ENCODE measurements around the gene PDGFA. TPM values are rescaled to one million over a fixed set of nuclear protein-coding genes. Genes with fewer than 3 reads are reported as not detected.

PDGFA gene
- polyA plus RNA-seq, 10 donors, result 24.6 to 45.9 (median 31.2) TPM

DNA sequence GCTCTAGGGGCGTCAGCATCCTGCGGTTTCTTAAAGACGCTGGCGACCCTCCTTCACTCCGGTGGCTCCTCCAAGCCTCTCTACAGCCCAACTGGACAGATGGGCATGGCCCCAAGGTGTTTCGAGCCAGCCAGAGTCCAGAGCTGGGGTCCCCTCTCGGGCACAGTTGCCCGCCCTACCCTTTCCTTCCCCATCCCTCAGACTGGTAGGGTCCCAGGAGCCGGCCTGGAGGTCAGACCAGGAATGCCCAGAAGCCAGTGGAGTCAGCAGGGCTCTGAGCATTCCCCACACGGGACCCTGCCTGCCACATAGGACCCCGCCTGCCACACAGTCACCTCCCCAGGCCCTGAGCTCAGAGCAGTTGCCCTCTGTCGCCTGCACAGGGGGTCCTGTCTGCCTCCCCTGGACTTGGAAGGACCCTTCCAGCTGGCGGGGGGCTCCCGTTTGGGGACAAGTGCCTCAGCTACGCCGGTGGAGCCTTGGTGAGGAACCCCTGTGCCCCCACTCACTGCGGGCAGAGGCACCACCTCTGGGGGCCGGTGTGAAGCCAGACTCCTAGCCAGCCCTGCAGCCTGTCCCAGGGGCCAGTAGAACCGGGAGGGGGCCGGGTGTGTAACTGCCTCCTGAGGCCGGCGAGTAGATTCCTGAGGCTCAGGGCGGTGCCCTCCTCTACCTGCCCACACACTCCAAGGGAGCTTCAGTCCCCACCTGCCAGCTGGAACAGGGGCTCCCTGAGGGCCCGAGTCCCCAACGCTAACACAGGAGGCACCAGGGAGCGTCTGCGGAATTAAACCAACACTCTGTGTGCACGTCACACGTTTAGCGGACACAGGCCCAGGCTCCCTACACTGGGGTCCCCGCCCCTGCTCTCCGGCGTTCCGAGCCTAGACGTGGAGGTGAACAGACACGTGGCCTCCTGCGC, 19.4 kb upstream of the PDGFA start:
- DNase-seq, result no peak

DNA sequence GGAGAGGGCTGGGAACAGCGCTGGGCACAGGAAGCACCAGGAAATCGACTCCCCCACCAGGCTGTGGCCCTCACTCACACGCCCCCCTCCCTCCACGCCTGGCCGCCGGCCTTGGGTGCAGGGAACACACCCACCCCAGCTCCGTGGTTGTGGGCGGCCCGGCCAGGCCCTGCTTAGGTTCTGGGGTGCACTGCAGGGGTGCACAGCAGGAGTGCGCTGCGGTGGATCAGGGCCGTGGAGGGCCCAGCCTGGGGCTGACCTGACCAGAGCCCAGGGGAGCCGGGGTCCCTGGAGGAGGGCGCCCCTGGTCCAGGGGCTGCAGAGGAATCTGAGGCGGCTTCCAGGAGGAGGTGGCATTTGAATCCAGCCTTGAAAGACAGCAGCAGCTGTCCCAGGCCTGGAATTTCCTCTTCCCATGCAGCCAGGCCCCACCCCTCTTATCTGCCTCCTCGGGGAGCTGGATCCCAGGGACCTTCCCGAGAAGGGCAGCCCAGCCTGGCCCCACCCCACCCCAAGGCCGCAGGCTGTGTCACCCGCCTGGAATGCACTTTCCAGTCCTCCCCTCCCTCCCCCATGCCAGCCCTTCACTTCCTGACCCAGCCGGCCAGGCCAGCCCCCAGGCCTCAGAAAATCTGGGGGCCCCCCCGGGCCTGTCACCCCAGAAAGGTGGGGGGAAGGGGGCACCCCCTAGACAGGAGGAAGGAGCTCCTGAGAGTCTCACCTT, 18.4 kb upstream of the PDGFA start:
- DNase-seq, result peak in 2 of 3 donors; percentile 40 to 85

DNA sequence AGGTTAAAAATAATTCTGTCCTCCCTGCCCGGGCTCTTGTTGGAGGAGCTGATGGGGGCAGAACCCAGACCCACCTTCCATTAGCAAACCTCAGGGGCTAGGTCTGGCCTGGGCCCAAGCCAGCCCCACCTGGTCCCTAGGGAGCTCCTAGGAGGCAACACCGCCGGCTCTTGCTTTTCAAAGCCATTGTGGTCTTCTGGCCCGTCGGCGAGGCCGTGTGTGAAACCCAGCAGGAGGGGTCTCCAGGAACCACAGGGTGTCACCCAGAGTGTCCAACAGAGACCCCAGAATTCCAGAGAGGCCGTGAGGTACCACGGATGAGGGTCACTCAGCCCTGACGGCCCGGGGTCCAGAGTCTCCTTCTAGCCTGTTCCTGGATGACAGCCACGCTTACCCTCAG, 16.6 kb upstream of the PDGFA start:
- no peak for DNase-seq

DNA sequence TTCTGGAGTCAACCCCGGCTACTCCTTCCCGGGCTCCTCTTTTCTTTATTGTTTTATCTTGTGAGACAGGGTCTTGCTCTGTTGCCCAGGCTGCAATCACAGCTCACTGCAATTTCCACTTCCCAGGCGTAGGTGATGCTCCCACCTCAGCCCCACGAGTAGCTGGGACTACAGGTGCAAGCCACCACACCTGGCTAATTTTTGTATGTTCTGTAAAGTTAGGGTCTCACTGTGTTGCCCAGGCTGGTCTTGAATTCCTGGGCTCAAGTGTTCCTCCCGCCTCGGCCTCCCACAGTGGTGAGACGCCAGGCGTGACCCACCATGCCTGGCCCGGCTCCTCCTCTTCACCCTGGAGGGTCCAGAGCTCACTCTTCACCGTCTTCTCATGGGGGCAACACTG, 15.3 kb upstream of the PDGFA start:
- no peak for DNase-seq

DNA sequence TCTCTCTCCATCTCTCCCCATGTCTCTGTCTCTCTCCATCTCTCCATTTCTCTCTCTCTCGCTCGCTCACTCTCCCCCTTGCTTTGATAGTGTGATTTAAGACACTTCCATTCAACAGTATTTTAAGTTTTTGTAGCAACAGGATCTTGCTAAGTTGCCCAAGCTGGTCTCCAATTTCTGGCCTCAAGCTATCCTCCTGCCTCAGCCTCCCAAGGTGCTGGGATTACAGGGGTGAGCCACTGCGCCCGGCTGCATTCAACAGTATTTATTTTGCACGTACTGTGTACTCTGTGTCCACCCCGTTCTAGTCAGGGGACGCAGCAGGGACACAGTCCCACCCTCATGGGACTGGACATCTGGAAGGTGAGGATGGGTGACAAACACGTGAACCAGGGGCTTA, 14.4 kb upstream of the PDGFA start:
- DNase-seq, result no peak

DNA sequence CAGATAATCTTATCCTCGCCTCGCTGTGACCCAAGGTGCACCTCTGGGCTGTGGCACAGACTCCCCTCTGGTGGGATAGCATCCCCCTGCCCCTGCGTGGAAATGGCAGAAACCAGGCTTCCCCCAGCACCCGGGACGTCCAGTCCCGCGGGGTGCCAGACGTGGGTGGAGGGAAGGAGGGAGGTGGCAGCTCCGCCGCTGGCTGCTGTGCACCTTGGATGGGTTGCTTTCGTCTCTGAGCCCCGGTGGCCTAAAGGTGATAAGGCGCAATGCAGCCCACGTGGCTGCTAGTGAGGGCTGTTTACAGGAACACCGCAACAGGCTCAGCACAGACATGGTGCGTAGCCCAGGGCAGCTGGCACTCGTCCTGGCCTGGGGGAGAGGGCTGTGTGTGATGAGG, 13.6 kb upstream of the PDGFA start:
- DNase-seq, result no peak

DNA sequence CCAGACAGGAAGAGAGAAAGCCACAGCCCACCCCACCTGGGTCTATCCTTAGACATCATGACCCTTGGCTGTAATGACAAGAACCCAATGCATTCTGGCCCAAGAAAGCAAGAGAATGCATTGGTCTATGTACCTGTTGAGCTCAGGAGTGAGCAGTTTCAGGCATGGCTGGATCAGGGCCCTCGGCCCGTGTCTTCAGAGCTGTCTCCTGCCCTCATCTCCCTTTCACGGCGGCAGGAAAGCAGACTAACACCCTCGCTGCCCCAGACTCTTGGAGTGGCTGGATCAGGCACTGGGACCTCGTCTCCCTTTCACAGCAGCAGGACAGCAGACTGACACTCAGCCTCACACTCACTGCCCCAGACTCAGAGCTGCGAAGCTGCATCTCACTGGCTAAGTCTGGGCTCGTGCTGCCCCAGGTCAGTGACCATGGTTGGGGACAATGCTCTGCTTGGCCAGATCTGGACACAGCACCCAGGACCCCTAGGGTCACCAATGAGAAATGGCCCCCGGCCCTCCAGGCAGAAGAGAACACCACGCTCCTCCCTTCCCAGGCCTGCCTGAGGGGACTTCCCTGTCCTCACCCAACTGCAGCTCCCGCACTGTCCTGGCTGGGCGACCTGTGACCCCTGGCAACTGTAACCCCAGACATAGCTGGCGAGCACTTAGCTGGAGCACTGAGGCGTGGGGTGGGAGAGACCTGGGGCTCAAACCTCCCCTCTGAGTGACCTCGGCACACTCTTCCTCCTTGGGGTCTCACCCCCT, 12.9 kb upstream of the PDGFA start:
- DNase-seq, result no peak

DNA sequence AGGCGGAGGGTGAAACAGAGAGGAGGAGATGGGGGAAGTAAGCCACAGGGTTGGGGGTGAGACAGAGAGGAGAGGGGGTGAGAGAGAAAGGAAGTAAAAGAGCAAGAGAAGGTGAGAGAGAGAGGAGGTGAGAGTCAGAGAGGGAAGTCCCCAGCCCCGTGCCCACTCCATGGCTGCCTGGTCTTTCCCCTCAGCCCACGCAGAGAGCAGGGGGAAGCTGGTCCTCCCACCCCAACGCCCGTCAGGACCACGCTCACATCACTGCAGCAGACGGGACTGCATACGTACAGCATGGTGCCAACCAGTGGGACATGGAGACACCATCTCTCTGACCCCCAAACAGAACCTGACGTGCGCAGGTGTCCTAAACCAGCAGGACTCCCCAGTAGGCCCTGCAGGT, 12.1 kb upstream of the PDGFA start:
- no peak for DNase-seq

DNA sequence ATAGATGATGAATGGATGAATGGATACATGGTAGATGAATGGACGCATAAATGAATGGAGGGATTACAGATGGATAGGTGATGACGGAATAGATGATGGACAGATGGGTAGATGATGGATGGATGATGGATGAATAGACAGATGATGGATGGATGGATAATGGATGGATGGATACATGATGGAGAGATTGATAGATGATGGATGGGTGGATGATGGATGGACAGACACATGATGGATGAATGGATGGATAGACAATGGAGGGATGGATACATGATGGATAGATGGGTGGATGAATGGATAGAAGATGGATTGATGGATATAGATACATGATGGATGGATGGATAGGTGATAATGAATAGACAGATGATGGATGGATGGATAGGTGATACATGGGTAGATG, 8.8 kb upstream of the PDGFA start:
- DNase-seq, result no peak

DNA sequence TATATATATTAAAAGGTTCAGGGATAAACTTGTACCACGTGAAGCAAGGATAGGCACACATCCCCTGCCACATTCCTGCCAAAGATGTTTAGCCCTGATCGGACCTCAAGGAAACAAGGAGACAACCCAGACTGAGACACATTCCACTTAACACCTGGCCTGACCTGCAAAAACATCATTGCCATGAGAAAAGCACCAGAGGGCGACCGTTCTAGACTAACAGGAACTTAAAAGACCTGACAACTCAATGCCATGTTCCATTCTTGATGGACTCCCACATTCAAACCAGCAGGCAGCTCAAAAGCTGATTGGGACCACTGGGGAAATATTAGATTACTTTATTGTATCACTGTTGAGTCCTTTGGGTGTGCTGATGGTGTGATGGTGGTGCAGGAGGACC, 8.1 kb upstream of the PDGFA start:
- DNase-seq, result no peak

DNA sequence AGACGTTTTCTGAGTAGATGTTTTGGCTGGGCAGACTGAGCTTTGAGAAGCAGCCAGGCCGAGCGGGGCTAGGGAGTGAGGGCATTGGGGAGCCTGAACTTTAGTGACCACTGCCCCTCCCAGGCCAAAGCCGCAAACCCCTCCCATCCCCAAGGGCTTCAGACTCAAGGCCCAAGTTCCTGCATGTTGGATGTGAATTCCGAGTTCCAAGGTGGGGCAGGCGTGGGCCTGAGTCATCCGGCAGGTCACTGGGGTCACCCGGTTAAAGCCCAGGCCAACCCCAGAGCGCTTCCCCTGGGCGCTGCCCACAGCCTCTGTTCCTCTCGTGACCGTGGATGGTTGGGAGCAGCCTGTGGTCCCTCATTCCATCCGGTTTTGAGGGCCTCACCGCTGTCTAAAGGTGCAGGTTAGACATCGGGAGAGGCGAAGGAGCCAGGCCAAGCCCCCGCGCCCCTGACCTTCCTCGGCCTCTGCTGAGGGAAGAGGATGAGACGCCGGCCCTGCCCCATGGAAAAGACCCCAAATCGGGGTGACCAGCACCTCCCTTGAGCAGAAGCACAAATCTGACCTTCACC, 6.9 kb upstream of the PDGFA start:
- DNase-seq, result no peak

DNA sequence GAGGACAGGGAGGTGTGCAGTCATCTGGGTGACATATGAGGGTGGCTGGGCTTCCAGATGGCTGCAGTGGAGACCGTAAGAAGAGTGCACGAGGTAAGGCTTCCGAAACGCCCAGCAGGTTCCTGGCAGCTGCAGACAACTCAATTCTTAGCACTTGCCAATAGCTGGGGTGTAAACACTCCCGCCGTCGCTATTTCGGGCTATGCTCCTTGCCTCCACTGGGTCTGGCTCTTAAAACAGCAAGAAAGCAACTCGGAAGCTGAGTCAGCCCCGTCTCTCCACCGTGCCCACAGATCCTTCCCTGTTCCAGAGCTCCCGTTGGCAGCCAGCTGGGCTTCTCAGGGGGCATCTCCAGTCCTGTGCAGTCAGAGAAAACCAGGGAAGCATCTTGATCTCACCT, 6.1 kb upstream of the PDGFA start:
- DNase-seq, result no peak

DNA sequence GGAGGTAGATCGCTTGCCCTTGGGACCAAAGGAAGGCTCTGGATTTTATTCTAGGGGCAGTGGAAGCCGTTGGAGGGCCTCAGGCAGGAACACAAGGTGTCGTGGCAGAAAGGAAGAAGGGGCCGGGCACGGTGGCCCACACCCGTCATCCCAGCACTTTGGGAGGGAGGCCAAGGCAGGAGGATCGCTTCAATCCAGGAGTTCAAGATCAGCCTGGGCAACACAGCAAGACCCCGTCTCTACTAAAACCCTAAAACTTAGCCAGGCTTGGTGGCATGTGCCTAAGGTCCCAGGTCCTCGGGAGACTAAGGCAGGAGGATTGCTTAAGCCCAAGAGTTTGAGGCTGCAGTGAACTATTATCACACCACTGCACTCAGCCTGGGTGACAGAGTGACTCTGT, 5.2 kb upstream of the PDGFA start:
- no peak for DNase-seq

DNA sequence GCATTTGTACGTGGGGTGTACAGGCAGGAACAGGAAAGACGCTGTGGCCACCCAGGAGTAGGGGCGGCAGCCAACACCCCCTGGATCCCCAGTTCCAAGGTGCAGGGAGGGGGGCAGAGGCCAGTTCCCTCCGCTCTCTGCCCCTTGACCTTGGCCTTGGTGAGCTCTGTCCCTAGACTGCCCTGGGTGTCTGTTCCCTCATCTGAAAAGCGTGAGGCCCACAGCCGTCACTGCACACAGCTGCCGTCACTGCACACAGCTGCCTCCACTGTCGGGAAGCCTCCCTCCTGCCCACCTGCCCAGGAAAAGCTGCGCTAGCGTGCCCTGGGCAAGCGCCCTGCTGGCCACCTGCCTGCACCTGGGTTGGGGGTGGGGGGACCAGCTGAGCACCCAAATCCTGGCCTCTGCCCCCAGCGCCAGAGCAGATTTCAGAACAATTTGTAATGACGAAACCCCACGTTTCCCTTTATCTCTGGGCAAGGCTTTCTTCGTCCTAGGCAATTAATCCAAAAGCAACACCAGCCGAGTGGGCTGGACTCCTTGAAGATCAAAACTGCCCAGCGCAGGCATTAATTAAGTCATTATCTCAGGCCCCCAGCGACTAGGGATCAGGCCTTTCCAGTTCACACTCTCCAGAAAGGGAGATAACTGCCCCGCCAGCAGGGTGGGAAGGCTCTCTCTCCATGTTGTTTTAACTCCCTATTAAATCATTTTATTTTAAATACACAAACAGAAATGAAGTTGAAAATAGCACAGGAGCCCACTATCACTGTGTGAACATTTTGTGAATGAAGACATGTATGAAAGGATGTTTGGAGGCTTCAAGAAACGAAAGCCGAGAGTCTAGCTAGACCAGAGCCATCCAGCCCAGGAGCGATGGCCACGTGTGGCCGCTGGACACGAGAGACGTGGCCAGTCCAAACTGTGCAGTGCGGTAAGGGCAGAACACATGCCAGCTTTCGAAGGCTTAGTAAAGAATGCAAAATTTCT, 4.0 kb upstream of the PDGFA start:
- peak in 1 of 3 donors; percentile 41 for DNase-seq

DNA sequence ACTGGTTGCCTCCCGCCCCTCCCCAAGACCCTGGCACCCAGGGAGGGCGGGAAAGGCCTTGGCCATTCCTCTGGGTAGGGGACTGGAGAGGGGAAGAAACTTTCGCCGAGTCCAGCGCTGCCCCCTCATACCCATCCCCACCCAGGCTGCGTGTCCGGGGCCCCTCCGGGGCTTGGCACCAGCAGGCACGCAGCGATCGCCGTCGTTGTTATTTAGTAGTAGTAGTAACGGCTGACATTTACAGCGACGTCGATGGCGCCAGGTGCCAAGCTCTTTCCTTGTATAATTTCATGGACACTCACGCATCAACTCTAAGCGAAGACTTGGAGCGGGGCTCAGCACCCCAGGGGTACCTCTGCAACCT, 3.3 kb upstream of the PDGFA start:
- DNase-seq, result no peak

DNA sequence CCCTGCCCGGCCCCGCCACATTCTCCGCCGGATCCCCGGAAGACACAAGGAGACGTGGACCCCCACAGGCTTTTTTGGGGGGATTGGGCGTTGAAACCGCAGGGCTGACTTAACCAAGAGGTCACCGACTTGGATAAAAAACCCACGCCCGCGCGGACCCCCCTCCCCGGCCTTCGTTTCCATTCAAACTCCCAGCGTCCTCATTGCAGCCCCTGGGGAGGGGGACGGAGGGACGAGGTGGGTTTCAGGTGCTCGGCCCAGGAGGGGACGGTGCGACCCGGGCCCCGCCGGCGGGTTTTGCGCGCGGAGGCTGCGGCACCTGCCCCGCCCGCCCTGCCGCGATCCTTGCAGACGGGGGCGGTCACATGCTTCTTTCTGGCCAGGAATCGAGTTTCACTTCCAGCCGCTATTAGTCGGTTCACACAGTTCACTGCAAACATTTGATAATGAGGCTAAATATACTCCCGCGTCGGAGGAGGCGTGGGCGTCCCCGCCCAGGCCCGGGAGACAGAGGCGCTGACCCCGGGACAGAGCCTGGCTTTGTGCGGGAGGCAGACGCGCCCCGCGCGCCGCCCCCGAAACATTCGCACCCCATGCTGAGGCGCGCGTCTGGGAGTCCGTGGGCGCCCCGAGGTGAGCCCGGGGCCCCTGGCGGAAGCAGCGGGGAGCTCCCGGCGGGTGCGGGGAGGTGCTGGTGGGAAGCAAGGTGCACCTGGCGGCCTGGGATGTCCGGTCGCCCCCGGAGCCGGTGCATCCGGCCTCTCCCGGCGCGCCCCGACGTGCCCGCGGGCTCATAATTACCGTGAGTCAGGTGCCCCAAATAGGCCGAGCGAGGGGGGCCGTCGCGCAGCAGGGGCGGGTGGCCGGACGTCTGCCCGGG, 2.7 kb upstream of the PDGFA start:
- DNase-seq, result peak in 2 of 3 donors; percentile 51 to 79

DNA sequence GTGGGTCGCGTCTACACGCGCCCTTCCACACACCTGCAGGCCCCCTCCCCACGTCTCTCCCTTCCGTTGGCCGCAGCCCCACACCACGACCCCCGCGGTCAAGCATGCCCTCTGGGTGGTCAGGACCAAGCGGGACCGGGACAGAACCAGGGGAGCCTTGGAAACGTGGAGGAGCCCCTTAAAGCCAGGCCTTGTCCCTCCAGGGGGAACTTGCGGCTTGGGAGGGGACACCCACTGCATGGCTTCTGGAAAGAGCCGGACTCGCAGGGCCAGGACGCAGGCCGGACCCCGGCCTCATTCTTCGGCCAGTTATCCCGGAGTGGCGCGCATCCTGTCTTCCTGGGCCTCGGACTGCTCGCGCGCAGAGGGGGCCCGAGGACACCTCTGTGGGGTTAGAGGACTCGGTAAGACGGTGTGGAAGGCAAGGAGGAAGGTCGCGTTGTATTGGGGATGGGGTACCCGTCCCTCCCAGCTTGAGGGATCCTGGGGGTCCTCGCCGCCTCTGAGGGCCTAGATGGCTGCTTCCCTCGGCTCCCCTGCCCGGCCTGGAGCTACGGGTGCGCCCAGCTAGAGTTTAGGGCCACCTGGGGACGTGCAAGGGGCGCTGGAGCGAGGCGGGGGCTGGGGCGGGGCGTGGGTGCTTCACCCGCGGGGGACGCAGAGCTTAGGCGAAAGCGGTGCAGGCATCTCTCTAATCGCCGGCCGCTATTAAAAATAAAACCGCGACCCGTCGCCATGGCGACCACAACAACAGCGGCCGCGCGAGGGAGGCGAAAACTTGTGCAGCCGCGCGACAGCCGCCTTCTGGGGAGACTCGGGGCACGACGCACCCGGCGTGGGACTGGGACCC, 1.8 kb upstream of the PDGFA start:
- peak; percentile 45 to 84 (median 77) for DNase-seq

DNA sequence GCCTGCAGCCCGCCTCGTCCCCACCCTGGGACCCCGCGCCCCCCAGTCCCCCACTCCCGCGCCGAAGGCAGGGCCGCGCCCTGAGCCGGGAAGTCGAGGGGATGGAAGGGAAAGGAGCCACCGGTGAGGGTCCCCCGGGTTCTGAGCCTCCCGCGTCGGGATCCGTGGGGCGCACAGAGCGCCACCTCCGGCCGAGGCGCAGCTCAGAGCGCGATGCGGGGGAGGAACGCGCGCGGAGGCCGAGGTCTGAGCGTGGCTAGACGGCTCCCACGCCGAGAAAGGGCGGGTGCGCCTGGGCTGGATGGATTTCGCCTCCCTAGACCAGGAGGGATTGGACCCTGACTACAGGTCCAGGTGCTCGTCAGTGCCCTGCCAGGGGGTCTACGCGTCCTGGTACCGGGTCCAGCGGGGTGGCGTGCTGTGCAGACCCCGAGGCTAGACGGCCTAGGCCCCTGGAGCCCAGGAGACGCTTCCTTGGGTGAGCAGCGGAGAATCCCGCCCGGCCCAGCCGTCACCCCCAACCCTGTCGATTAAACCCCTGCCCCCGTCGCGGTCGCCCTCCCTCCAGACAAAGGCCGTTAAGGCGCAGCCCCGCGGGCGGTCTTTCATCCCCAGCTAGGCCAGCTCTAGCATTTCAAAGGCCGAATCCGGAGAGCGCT, 986 bp upstream of the PDGFA start:
- peak in 1 of 3 donors; percentile 55 for DNase-seq
